Measurements from ENCODE around the gene LRBA.

DNA sequence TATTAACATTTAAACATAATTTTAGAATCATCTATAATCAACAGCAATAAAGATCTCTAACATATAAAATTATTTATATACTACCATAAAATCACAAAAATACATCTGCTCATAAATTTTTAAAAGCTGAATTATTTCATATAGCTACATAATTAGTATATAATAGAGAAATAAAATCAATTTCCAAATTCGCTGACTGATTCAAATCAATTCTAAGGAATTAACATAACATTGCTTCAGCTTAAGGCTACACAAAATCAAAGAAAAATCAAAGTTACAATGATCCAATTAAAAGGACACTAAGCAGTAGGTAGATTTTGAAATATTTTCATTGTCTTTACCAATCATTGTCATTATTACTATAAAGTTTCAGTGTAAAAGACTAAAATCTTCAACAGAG is 194.7 kb downstream of the LRBA start:
- TF ChIP-seq, protein P1, sequence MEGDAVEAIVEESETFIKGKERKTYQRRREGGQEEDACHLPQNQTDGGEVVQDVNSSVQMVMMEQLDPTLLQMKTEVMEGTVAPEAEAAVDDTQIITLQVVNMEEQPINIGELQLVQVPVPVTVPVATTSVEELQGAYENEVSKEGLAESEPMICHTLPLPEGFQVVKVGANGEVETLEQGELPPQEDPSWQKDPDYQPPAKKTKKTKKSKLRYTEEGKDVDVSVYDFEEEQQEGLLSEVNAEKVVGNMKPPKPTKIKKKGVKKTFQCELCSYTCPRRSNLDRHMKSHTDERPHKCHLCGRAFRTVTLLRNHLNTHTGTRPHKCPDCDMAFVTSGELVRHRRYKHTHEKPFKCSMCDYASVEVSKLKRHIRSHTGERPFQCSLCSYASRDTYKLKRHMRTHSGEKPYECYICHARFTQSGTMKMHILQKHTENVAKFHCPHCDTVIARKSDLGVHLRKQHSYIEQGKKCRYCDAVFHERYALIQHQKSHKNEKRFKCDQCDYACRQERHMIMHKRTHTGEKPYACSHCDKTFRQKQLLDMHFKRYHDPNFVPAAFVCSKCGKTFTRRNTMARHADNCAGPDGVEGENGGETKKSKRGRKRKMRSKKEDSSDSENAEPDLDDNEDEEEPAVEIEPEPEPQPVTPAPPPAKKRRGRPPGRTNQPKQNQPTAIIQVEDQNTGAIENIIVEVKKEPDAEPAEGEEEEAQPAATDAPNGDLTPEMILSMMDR (IDR thresholded peaks at IDR 0.05): no peak
- TF ChIP-seq POLR2A (IDR thresholded peaks at IDR 0.05): no peak

All from body of pancreas (tissue), 4 donors.